ENCODE results near the gene CALU.

CALU gene

GRCh38 chr7:128810997-128811396, 71.8 kb downstream of the CALU start:
- H4K20me1 ChIP-seq (ENCODE audit: low read depth, low read length) = no peaks in the 10 kb centered on the region
- H3K27ac ChIP-seq (ENCODE audit: low read depth, low read length) = no peak overlapping the region
- H3K9ac ChIP-seq (ENCODE audit: low read length) = no peak overlapping the region
- H2AFZ ChIP-seq (ENCODE audit: low read depth, low read length, severe bottlenecking) = no peak overlapping the region
- no peaks in the 10 kb centered on the region for H3K9me3 ChIP-seq (ENCODE audit: insufficient read depth, low read length)
- H3K4me2 ChIP-seq (ENCODE audit: low read depth, low read length, poor library complexity, severe bottlenecking) = no peak overlapping the region
- H3F3A ChIP-seq (ENCODE audit: insufficient read depth) = no peaks in the 10 kb centered on the region
- TF ChIP-seq CTCF (IDR thresholded peaks at IDR 0.05; ENCODE audit: insufficient read depth, low read length, poor library complexity, severe bottlenecking) (no peak), EZH2phosphoT487 (conservative IDR thresholded peaks at IDR 0.05; ENCODE audit: low read length) (no peak)
- H3K9me2 ChIP-seq (replicated peaks; ENCODE audit: insufficient read depth, low read length) = no peaks in the 10 kb centered on the region
- no peak overlapping the region for H3K4me3 ChIP-seq (ENCODE audit: insufficient read depth, low read length, poor library complexity, severe bottlenecking)
- no peaks in the 10 kb centered on the region for H3K36me3 ChIP-seq (ENCODE audit: low read length)
- no peaks in the 10 kb centered on the region for H3K79me2 ChIP-seq (ENCODE audit: insufficient read depth, low read length)
- no peaks in the 10 kb centered on the region for H3K27me3 ChIP-seq (ENCODE audit: low read length)

- Histone ChIP-seq H3K27me3 (ENCODE audit: low read length) (no peaks in the 10 kb centered on the region), H3K9me3 (ENCODE audit: insufficient read depth, low read length) (no peaks in the 10 kb centered on the region), H3K9ac (ENCODE audit: low read length) (no peak overlapping the region), H3K27ac (ENCODE audit: low read depth, low read length) (no peak overlapping the region), H2AFZ (ENCODE audit: low read depth, low read length, severe bottlenecking) (no peak overlapping the region), H3K36me3 (ENCODE audit: low read length) (no peaks in the 10 kb centered on the region), H3K4me2 (ENCODE audit: low read depth, low read length, poor library complexity, severe bottlenecking) (no peak overlapping the region), H4K20me1 (ENCODE audit: low read depth, low read length) (no peaks in the 10 kb centered on the region), H3K4me3 (ENCODE audit: insufficient read depth, low read length, poor library complexity, severe bottlenecking) (no peak overlapping the region), H3F3A (ENCODE audit: insufficient read depth) (no peaks in the 10 kb centered on the region), H3K79me2 (ENCODE audit: insufficient read depth, low read length) (no peaks in the 10 kb centered on the region), H3K9me2 (replicated peaks; ENCODE audit: insufficient read depth, low read length) (no peaks in the 10 kb centered on the region)
- TF ChIP-seq CTCF (IDR thresholded peaks at IDR 0.05; ENCODE audit: insufficient read depth, low read length, poor library complexity, severe bottlenecking) (no peak), EZH2phosphoT487 (conservative IDR thresholded peaks at IDR 0.05; ENCODE audit: low read length) (no peak)
Observed at GRCh38 chr7:128811631-128812430, 72.7 kb downstream of the CALU start.

GRCh38 chr7:128812514-128813168, 73.5 kb downstream of the CALU start:
- TF ChIP-seq EZH2phosphoT487 (conservative IDR thresholded peaks at IDR 0.05; ENCODE audit: low read length) = no peak
- TF ChIP-seq CTCF (IDR thresholded peaks at IDR 0.05; ENCODE audit: insufficient read depth, low read length, poor library complexity, severe bottlenecking) = no peak
- Histone ChIP-seq H3K9ac (ENCODE audit: low read length) (no peak overlapping the region), H3F3A (ENCODE audit: insufficient read depth) (no peaks in the 10 kb centered on the region), H3K79me2 (ENCODE audit: insufficient read depth, low read length) (no peaks in the 10 kb centered on the region), H3K4me3 (ENCODE audit: insufficient read depth, low read length, poor library complexity, severe bottlenecking) (no peak overlapping the region), H3K27ac (ENCODE audit: low read depth, low read length) (no peak overlapping the region), H2AFZ (ENCODE audit: low read depth, low read length, severe bottlenecking) (no peak overlapping the region), H3K9me2 (replicated peaks; ENCODE audit: insufficient read depth, low read length) (no peaks in the 10 kb centered on the region), H3K27me3 (ENCODE audit: low read length) (no peaks in the 10 kb centered on the region), H3K36me3 (ENCODE audit: low read length) (no peaks in the 10 kb centered on the region), H3K4me2 (ENCODE audit: low read depth, low read length, poor library complexity, severe bottlenecking) (no peak overlapping the region), H4K20me1 (ENCODE audit: low read depth, low read length) (no peaks in the 10 kb centered on the region), H3K9me3 (ENCODE audit: insufficient read depth, low read length) (no peaks in the 10 kb centered on the region)

Data from SU-DHL-6 (cell line).